ENCODE results near the gene SLC25A31. TPM values are rescaled to one million over a fixed set of nuclear protein-coding genes. Genes with fewer than 3 reads are reported as not detected.

Gene SLC25A31
- total RNA-seq, 4 donors from 2014 or later = not detected

DNA sequence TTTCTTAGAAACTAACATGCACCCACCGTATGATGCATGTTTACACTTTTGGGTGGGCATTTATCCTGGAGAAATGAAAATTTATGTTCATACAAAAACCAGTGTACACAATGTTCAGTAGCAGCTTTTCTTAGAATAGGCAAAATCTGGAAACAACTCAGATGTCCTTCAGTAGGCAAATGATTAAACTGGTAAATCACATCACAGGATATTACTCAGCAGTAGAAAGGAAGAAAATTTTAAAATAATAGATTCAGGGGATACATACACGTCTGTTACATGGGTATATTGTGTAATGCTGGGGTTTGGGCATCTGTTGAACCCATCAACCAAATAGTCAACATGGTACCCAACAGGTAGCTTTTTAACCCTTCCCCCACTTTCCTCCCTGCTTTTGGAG is 26.7 kb downstream of the SLC25A31 start:
- no peak for ATAC-seq (ENCODE audit: low FRiP score)
- TF ChIP-seq, protein P1, sequence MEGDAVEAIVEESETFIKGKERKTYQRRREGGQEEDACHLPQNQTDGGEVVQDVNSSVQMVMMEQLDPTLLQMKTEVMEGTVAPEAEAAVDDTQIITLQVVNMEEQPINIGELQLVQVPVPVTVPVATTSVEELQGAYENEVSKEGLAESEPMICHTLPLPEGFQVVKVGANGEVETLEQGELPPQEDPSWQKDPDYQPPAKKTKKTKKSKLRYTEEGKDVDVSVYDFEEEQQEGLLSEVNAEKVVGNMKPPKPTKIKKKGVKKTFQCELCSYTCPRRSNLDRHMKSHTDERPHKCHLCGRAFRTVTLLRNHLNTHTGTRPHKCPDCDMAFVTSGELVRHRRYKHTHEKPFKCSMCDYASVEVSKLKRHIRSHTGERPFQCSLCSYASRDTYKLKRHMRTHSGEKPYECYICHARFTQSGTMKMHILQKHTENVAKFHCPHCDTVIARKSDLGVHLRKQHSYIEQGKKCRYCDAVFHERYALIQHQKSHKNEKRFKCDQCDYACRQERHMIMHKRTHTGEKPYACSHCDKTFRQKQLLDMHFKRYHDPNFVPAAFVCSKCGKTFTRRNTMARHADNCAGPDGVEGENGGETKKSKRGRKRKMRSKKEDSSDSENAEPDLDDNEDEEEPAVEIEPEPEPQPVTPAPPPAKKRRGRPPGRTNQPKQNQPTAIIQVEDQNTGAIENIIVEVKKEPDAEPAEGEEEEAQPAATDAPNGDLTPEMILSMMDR (IDR thresholded peaks at IDR 0.05) = no peak

DNA sequence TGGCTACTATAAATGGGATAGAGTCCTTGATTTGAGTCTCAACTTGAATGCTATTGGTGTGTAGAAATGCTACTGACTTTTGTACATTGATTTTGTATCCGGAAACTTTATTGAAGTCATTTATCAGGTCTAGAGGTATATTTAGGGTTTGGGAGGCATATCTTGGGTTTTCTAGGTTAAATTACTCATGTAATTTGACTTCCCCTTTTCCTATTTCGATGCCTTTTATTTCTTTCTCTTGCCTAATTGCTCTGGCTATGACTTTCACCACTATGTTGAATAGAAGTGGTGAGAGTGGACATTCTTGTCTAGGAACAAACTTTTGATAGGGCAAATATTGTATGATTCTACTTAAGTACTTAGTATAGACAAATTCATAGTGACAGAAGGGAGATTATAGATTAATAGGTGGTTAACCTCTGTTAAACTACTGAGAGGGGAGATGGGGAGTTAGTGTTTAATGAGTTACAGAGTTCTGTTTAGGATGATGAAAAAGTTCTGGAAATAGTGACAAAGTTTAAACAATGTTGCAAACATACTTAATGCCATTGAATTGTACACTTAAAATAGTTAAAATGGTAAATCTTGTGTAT is 29.1 kb downstream of the SLC25A31 start:
- TF ChIP-seq, protein P1 (IDR thresholded peaks at IDR 0.05) = no peak
- no peak for ATAC-seq (ENCODE audit: low FRiP score)
- DNase-seq (ENCODE audit: low spot score) = no peak

More for the DNA sequence above, 26.7 kb downstream of the SLC25A31 start:
- DNase-seq (ENCODE audit: low spot score) = no peak

DNA sequence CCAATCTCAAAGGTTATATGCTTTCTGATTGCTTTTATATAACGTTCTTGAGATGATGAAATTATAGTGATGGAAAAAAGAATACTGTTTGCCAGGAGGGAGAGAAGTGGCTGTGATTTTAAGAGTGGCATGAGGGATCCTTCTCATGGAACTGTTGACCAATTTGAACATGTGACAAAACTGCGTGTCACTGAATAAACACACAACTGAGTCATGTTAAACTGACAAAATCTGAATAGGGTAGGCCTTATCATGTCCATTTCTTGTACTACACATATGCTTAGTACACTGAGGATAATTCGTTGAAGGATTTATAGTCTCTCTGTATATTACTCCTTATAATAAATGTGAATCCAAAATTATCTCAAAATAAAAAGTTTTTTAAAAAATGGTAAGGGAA is 29.7 kb downstream of the SLC25A31 start:
- DNase-seq (ENCODE audit: low spot score) = no peak
- TF ChIP-seq, protein P1 (IDR thresholded peaks at IDR 0.05) = no peak

DNA sequence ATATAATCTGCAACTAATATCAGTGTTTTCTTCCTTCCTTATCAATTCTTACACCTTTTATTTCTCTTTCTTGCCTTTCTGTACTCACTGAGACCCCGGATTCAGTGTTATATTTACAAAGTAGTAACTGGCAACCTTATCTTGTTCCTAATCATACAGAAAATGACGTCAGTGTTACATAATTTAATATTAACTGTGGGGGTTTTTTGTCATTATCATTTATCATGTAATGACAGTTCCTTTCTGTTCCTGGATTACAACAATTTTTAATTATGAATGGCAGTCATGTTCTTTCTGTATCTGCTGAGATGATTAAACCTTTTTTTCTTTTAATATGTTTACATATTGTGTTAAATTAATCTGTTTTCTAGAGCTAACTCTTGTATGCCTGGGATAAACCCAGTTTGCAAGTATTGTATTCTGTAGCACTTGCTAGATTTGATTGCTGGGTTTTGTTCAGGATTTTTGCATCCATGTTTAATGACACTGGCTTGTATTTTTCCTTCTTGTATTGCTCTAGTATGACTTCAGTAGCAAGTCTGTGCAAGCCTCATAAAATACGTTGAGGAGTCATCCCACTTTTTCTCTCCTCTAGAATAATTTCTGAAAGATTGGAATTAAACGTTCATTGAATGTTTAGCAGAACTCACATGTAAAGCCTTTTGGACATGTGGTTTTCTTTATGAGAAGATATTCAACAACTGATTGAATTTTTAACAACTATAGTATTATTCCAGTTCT is 41.5 kb downstream of the SLC25A31 start:
- TF ChIP-seq, protein P1 (IDR thresholded peaks at IDR 0.05) = no peak
- ATAC-seq (ENCODE audit: low FRiP score) = no peak
- no peak for DNase-seq (ENCODE audit: low spot score)

More for the DNA sequence above, 29.7 kb downstream of the SLC25A31 start:
- ATAC-seq (ENCODE audit: low FRiP score) = no peak

DNA sequence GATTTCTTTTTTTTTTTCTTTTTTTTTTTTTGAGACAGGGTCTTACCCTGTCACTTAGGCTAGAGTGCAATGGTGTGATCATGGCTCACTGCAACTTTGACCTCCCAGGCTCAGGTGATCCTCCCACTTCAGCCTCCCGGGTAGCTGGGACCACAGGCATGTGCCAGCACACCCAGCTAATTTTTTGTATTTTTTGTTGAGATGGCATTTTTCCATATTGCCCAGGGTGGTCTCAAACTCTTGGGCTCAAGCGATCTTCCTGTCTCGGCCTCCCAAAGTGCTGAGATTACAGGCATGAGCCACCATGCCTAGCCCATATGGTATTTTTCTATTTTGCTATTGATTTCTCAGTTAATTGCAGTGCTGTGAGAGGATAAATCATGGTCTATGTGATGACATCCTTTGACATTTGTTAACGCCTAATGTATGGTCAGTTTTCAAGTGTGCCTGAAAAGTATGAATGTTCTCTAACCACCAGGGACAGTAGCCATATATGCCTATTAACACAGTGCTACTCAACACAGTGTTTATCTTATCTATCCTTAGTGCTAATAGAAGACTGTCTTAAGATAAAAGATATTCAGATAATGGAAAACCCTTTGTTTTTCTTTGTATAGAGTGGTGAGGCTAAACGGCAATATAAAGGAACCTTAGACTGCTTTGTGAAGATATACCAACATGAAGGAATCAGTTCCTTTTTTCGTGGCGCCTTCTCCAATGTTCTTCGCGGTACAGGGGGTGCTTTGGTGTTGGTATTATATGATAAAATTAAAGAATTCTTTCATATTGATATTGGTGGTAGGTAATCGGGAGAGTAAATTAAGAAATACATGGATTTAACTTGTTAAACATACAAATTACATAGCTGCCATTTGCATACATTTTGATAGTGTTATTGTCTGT is 42.8 kb downstream of the SLC25A31 start:
- DNase-seq (ENCODE audit: low spot score) = no peak
- TF ChIP-seq, protein P1 (IDR thresholded peaks at IDR 0.05) = no peak
- ATAC-seq (ENCODE audit: low FRiP score) = no peak

DNA sequence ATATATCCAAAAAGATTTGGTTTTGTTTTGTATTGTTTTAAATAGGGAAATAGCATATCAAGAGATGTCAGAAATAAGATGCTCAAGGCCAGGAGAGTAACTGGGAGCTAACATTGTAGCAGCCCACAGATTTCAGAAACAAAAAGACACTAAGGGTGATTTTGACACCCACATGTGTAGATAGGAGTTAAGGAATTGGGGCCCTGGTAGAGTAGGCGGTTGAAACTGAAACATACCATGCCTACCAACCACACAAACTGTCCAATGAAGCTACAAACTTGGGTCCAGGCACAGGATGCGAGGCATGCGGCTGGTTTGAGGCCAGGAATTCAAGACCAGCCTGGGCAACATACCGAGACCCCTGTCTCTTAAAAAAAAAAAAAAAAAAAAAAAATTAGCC is 45.6 kb downstream of the SLC25A31 start:
- DNase-seq (ENCODE audit: low spot score) (no peak), ATAC-seq (ENCODE audit: low FRiP score) (no peak)
- TF ChIP-seq, protein P1 (IDR thresholded peaks at IDR 0.05) = no peak
